ENCODE measurements around the gene MPHOSPH6.
A peak's percentile ranks its signal among the peaks of the same experiment; 100 is the strongest.
"Not testable (repeated sequence)": the region's sequence is repeated elsewhere in the genome, so short reads cannot be mapped to it uniquely, and the experiment has no call there.

The MPHOSPH6 gene

GRCh38 chr16:82167670-82168069 lies 2.4 kb downstream of the MPHOSPH6 start:
- DNase-seq, result no peak

GRCh38 chr16:82160226-82160625 lies 9.8 kb downstream of the MPHOSPH6 start:
- no peak for DNase-seq

GRCh38 chr16:82157836-82158235 lies 12.2 kb downstream of the MPHOSPH6 start:
- DNase-seq, result no peak

- no peak for DNase-seq
Observed at GRCh38 chr16:82157534-82157812, 12.6 kb downstream of the MPHOSPH6 start.

- DNase-seq, result no peak
Observed at GRCh38 chr16:82156761-82157533, 13.1 kb downstream of the MPHOSPH6 start.

- DNase-seq, result no peak
Observed at GRCh38 chr16:82152641-82153112, 17.3 kb downstream of the MPHOSPH6 start.

GRCh38 chr16:82152196-82152595 lies 17.8 kb downstream of the MPHOSPH6 start:
- DNase-seq, result no peak

- DNase-seq, result no peak
Observed at GRCh38 chr16:82150549-82150948, 19.5 kb downstream of the MPHOSPH6 start.

GRCh38 chr16:82149536-82149935 lies 20.5 kb downstream of the MPHOSPH6 start:
- no peak for DNase-seq

- DNase-seq, result no peak
Observed at GRCh38 chr16:82147546-82147945, 22.5 kb downstream of the MPHOSPH6 start.

- no peak for DNase-seq
Observed at GRCh38 chr16:82146957-82147356, 23.1 kb downstream of the MPHOSPH6 start.

GRCh38 chr16:82146556-82146955 lies 23.5 kb downstream of the MPHOSPH6 start:
- no peak for DNase-seq

GRCh38 chr16:82139286-82139571 lies 30.8 kb downstream of the MPHOSPH6 start:
- DNase-seq, result not testable (repeated sequence)

- no peak for DNase-seq
Observed at GRCh38 chr16:82138478-82139285, 31.3 kb downstream of the MPHOSPH6 start.

GRCh38 chr16:82137822-82138167 lies 32.2 kb downstream of the MPHOSPH6 start:
- DNase-seq, result no peak

- DNase-seq, result no peak
Observed at GRCh38 chr16:82136956-82137821, 32.8 kb downstream of the MPHOSPH6 start.

GRCh38 chr16:82135844-82136243 lies 34.2 kb downstream of the MPHOSPH6 start:
- no peak for DNase-seq

- DNase-seq, result no peak
Observed at GRCh38 chr16:82134846-82135245, 35.2 kb downstream of the MPHOSPH6 start.

- DNase-seq, result no peak
Observed at GRCh38 chr16:82133798-82134197, 36.2 kb downstream of the MPHOSPH6 start.

GRCh38 chr16:82129881-82130280 lies 40.1 kb downstream of the MPHOSPH6 start:
- no peak for DNase-seq

- no peak for DNase-seq
Observed at GRCh38 chr16:82124651-82125050, 45.4 kb downstream of the MPHOSPH6 start.

GRCh38 chr16:82119405-82119804 lies 50.6 kb downstream of the MPHOSPH6 start:
- peak; percentile 34 for DNase-seq

GRCh38 chr16:82118749-82119148 lies 51.3 kb downstream of the MPHOSPH6 start:
- no peak for DNase-seq

- DNase-seq, result no peak
Observed at GRCh38 chr16:82116535-82116934, 53.5 kb downstream of the MPHOSPH6 start.
